Neutrophil (primary cell): Measurements from ENCODE around the gene PDK2.
A peak's percentile ranks its signal among the peaks of the same experiment; 100 is the strongest.

ENCODE experiments used
- H3K27ac ChIP-seq: fragments of 200-600 bp; sonication (generic); 2 replicates; pipeline ENCODE4 v1.5.1; 2016; ENCODE audit warnings: mild to moderate bottlenecking, moderate library complexity
- H3K27me3 ChIP-seq: fragments of 200-600 bp; sonication (generic); 2 replicates; pipeline ENCODE4 v1.6.0; 2016; ENCODE audit warnings: mild to moderate bottlenecking
- H3K36me3 ChIP-seq: fragments of 200-600 bp; sonication (generic); 2 replicates; pipeline ENCODE4 v1.5.1; 2017
- H3K4me1 ChIP-seq, 2 experiments: fragments of 200-600 bp in 1 of 2; sonication (generic) in 1 of 2; 1 replicate in 1 of 2; 2 replicates in 1 of 2; pipeline versions ENCODE4 v1.5.1 to v1.6.1; 2013 to 2016; ENCODE audit warnings: low read depth in 1 of 2, low read length in 1 of 2, mild to moderate bottlenecking in 1 of 2, moderate library complexity in 1 of 2; ENCODE audit not compliant: control insufficient read depth in 1 of 2, insufficient read depth in 1 of 2
- H3K4me3 ChIP-seq, 2 experiments: fragments of 200-600 bp in 1 of 2; sonication (generic) in 1 of 2; 1 replicate in 1 of 2; 2 replicates in 1 of 2; pipeline ENCODE4 v1.5.1; 2013 to 2016; ENCODE audit warnings: low read depth in 1 of 2, low read length in 1 of 2, mild to moderate bottlenecking in 1 of 2, moderate library complexity in 1 of 2
- H3K9me3 ChIP-seq: fragments of 200-600 bp; sonication (generic); 2 replicates; pipeline ENCODE4 v1.5.1; 2016
- CTCF ChIP-seq: fragments of 200-600 bp; sonication (generic); IDR thresholded peaks from 2 replicates; pipeline ENCODE4 v1.5.1; 2016; ENCODE audit warnings: antibody characterized with exemption

Gene PDK2

GRCh38 chr17:50055426-50056216 is 39.5 kb upstream of the PDK2 start, which contains the start of gene ITGA3:
TSS of gene ITGA3 (plus strand) at chr17:50056110. CDS start at chr17:50056440, 330 bp downstream.
- H3K27ac ChIP-seq = no peak within 1 kb of the TSS
- no peak for TF ChIP-seq CTCF
- H3K27me3 ChIP-seq = peaks cover 93% of the 10 kb centered on the region
- no peaks in the 10 kb centered on the region for H3K36me3 ChIP-seq
- no peaks in the 10 kb centered on the region for H3K9me3 ChIP-seq
- peak within 1 kb of the TSS in 1 of 2 experiments; percentile 7 for H3K4me3 ChIP-seq
- H3K4me1 ChIP-seq = peaks cover 0 to 16% of the 10 kb centered on the region in 2 experiments

GRCh38 chr17:50056217-50056960 is 38.8 kb upstream of the PDK2 start:
- no peaks in the 10 kb centered on the region for H3K36me3 ChIP-seq
- peaks cover 0 to 16% of the 10 kb centered on the region in 2 experiments for H3K4me1 ChIP-seq
- peak overlapping the region in 1 of 2 experiments; percentile 7 for H3K4me3 ChIP-seq
- H3K9me3 ChIP-seq = no peaks in the 10 kb centered on the region
- no peak overlapping the region for H3K27ac ChIP-seq
- no peak for TF ChIP-seq CTCF
- H3K27me3 ChIP-seq = peaks cover 91% of the 10 kb centered on the region

- Histone ChIP-seq H3K36me3 (no peaks in the 10 kb centered on the region), H3K9me3 (no peaks in the 10 kb centered on the region), H3K27ac (no peak overlapping the region), H3K4me1 (peaks cover 0 to 16% of the 10 kb centered on the region in 2 experiments), H3K4me3 (no peak overlapping the region), H3K27me3 (peaks cover 86% of the 10 kb centered on the region)
- TF ChIP-seq CTCF = no peak
Measured at GRCh38 chr17:50056961-50057330, 38.2 kb upstream of the PDK2 start.

GRCh38 chr17:50057521-50057991 is 37.6 kb upstream of the PDK2 start:
- peaks cover 0 to 16% of the 10 kb centered on the region in 2 experiments for H3K4me1 ChIP-seq
- no peak overlapping the region for H3K4me3 ChIP-seq
- H3K27ac ChIP-seq = no peak overlapping the region
- peaks cover 84% of the 10 kb centered on the region for H3K27me3 ChIP-seq
- no peak for TF ChIP-seq CTCF
- H3K9me3 ChIP-seq = no peaks in the 10 kb centered on the region
- H3K36me3 ChIP-seq = no peaks in the 10 kb centered on the region

GRCh38 chr17:50058296-50058953 is 36.7 kb upstream of the PDK2 start:
- Histone ChIP-seq H3K4me1 (peaks cover 0 to 16% of the 10 kb centered on the region in 2 experiments), H3K9me3 (no peaks in the 10 kb centered on the region), H3K36me3 (no peaks in the 10 kb centered on the region), H3K4me3 (no peak overlapping the region), H3K27me3 (peaks cover 82% of the 10 kb centered on the region), H3K27ac (no peak overlapping the region)
- no peak for TF ChIP-seq CTCF
